Loucy (cell line): ENCODE results near the gene RADX.

Experiments
- H2AFZ ChIP-seq: fragments of 200-600 bp; sonication (generic); 2 replicates; pipeline ENCODE4 v1.6.0; 2016; ENCODE audit warnings: antibody characterized with exemption, mild to moderate bottlenecking, low read length, moderate library complexity
- H3F3A ChIP-seq: fragments of 200-600 bp; 2 replicates; pipeline ENCODE4 v1.6.0; 2016; ENCODE audit warnings: antibody characterized with exemption, low read depth, mild to moderate bottlenecking
- H3K27me3 ChIP-seq: fragments of 200-600 bp; sonication (generic); 2 replicates; pipeline ENCODE4 v1.6.1; 2014; ENCODE audit warnings: low read length, mild to moderate bottlenecking; ENCODE audit not compliant: insufficient read depth, poor library complexity, severe bottlenecking
- H3K36me3 ChIP-seq: fragments of 200-600 bp; sonication (generic); 2 replicates; pipeline ENCODE4 v1.6.1; 2016; ENCODE audit warnings: low read length; ENCODE audit not compliant: insufficient read depth
- H3K4me1 ChIP-seq: fragments of 200-600 bp; sonication (generic); 2 replicates; pipeline ENCODE4 v1.5.1; 2014; ENCODE audit warnings: low read length, mild to moderate bottlenecking; ENCODE audit not compliant: insufficient read depth, poor library complexity, severe bottlenecking
- H3K4me2 ChIP-seq: fragments of 200-600 bp; sonication (generic); 2 replicates; pipeline ENCODE4 v1.6.0; 2014; ENCODE audit warnings: antibody characterized with exemption, low read length, low read depth, mild to moderate bottlenecking; ENCODE audit not compliant: poor library complexity, severe bottlenecking
- H3K4me3 ChIP-seq: fragments of 200-600 bp; sonication (generic); 2 replicates; pipeline ENCODE4 v1.5.1; 2014; ENCODE audit warnings: low read length, mild to moderate bottlenecking, mixed read lengths; ENCODE audit not compliant: poor library complexity, severe bottlenecking
- H3K79me2 ChIP-seq: fragments of 200-600 bp; sonication (generic); 2 replicates; pipeline ENCODE4 v1.6.1; 2014; ENCODE audit warnings: low read length; ENCODE audit not compliant: insufficient read depth
- H3K9ac ChIP-seq: fragments of 200-600 bp; sonication (generic); 2 replicates; pipeline ENCODE4 v1.6.0; 2014; ENCODE audit warnings: mild to moderate bottlenecking, low read depth, low read length, moderate library complexity; ENCODE audit not compliant: poor library complexity, severe bottlenecking
- H3K9me2 ChIP-seq: fragments of 200-600 bp; sonication (generic); replicated peaks from 2 replicates; pipeline ENCODE4 v1.6.1; 2016; ENCODE audit warnings: low read depth, low read length, mixed read lengths
- H3K9me3 ChIP-seq: fragments of 200-600 bp; sonication (generic); 2 replicates; pipeline ENCODE4 v1.6.1; 2014; ENCODE audit warnings: mild to moderate bottlenecking, antibody characterized with exemption, low read length, low read depth; ENCODE audit not compliant: insufficient read depth
- H4K20me1 ChIP-seq: fragments of 200-600 bp; sonication (generic); 2 replicates; pipeline ENCODE4 v1.6.0; 2014; ENCODE audit warnings: antibody characterized with exemption, low read length, mild to moderate bottlenecking; ENCODE audit not compliant: insufficient read depth, poor library complexity, severe bottlenecking
- CTCF ChIP-seq: fragments of 200-600 bp; sonication (generic); conservative IDR thresholded peaks from 2 replicates; pipeline ENCODE4 v1.5.1; 2014; ENCODE audit warnings: mild to moderate bottlenecking, antibody characterized with exemption, low read length
- EZH2phosphoT487 ChIP-seq: fragments of 200-600 bp; IDR thresholded peaks from 2 replicates; pipeline ENCODE4 v1.6.1; 2018; ENCODE audit warnings: antibody characterized with exemption, mild to moderate bottlenecking, moderate library complexity, borderline replicate concordance

Gene RADX

DNA sequence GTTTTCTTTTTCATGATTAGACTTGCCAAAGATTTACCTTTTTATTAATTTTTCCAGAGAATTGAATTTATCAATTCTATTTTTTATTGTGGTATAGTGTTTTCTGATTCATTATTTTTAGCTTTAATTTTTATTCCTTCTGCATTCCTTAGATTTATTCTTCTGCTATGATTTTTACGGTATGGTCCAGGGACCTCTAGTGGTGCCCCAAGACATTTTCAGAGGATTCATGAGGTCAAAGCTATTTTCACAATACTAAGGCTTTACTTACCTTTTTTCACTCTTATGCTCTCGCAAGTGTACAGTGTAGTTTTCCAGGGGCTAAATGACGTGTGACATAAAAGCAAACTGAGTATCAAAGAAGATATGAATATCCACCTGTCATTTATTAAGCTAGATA, 8.0 kb downstream of the RADX start:
- H3K79me2 ChIP-seq: no peaks in the 10 kb centered on the region
- H4K20me1 ChIP-seq: no peaks in the 10 kb centered on the region
- H3K9ac ChIP-seq: no peak overlapping the region
- H3K36me3 ChIP-seq: no peaks in the 10 kb centered on the region
- no peak overlapping the region for H3K4me2 ChIP-seq
- H3F3A ChIP-seq: no peaks in the 10 kb centered on the region
- TF ChIP-seq EZH2phosphoT487: no peak
- TF ChIP-seq CTCF: peak; percentile 47
- H2AFZ ChIP-seq: no peak overlapping the region
- no peaks in the 10 kb centered on the region for H3K4me1 ChIP-seq
- no peak overlapping the region for H3K4me3 ChIP-seq
- H3K27me3 ChIP-seq: no peaks in the 10 kb centered on the region
- no peaks in the 10 kb centered on the region for H3K9me3 ChIP-seq
- H3K9me2 ChIP-seq: no peaks in the 10 kb centered on the region

DNA sequence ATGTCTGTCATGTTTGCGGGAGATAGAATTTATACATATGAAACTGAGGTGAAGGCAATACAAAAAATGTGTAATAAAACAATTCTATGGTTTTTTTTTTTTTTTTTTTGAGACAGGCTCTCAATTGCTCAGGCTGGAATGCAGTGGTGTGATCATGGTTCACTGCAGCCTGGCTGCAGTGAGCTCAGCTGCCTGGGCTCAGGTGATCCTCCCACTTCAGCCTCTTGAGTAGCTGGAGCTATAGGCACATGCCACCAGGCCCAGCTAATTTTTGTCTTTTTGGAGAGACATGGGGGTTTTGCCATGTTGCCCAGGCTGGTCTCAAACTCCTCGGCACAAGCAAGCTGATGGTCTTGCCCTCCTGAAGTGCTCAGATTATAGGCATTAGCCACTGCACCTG, 10.1 kb downstream of the RADX start:
- no peaks in the 10 kb centered on the region for H3K79me2 ChIP-seq
- H2AFZ ChIP-seq: no peak overlapping the region
- no peaks in the 10 kb centered on the region for H3K9me3 ChIP-seq
- H3K4me1 ChIP-seq: no peaks in the 10 kb centered on the region
- H3K4me3 ChIP-seq: no peak overlapping the region
- H3K27me3 ChIP-seq: no peaks in the 10 kb centered on the region
- no peaks in the 10 kb centered on the region for H3K9me2 ChIP-seq
- H3K36me3 ChIP-seq: no peaks in the 10 kb centered on the region
- no peaks in the 10 kb centered on the region for H3F3A ChIP-seq
- no peak overlapping the region for H3K9ac ChIP-seq
- no peaks in the 10 kb centered on the region for H4K20me1 ChIP-seq
- TF ChIP-seq EZH2phosphoT487: no peak
- no peak for TF ChIP-seq CTCF
- no peak overlapping the region for H3K4me2 ChIP-seq

DNA sequence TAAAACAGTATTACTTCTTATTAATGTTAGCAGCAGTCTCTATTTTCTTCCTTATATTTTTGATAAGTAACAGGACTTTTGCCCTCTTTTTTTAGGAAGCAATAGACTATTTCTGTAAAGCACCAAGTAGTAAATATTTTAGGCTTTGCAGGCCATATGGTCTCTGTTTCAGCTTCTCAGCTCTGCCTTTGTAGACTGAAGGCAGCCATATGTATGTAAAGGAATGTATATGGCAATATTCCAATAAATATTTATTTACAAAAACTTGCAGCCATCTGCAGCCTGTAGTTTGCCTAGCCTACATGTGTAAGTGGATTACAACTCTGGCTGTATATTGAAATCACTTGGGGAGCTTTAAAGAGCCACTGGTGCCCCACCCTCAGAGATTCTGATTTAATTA, 15.0 kb downstream of the RADX start:
- H3K4me1 ChIP-seq: no peaks in the 10 kb centered on the region
- H3F3A ChIP-seq: no peaks in the 10 kb centered on the region
- no peak overlapping the region for H3K9ac ChIP-seq
- no peak overlapping the region for H3K4me2 ChIP-seq
- H3K79me2 ChIP-seq: no peaks in the 10 kb centered on the region
- H3K9me3 ChIP-seq: no peaks in the 10 kb centered on the region
- H4K20me1 ChIP-seq: no peaks in the 10 kb centered on the region
- H3K4me3 ChIP-seq: no peak overlapping the region
- no peaks in the 10 kb centered on the region for H3K36me3 ChIP-seq
- H2AFZ ChIP-seq: no peak overlapping the region
- H3K9me2 ChIP-seq: no peaks in the 10 kb centered on the region
- TF ChIP-seq CTCF (no peak), EZH2phosphoT487 (no peak)
- H3K27me3 ChIP-seq: no peaks in the 10 kb centered on the region
